Liver (tissue), 9 donors: ENCODE results near the gene MTA3. TPM values are rescaled to one million over a fixed set of nuclear protein-coding genes. Genes with fewer than 3 reads are reported as not detected.
"Not testable (repeated sequence)": the region's sequence is repeated elsewhere in the genome, so short reads cannot be mapped to it uniquely, and the experiment has no call there.

Experiments used
- DNase-seq: peaks from one replicate; pipeline ENCODE4 v3.0.0-alpha.2; 2017; ENCODE audit warnings: low spot score
- H3K27ac ChIP-seq, 2 donors: one replicate each; pipeline ENCODE4 v1.7.0; 2013; ENCODE audit warnings: inconsistent platforms in 2 of 2, low read length in 2 of 2, control low read depth in 1 of 2, low read depth in 1 of 2, mild to moderate bottlenecking in 1 of 2
- H3K27me3 ChIP-seq, 4 donors: one replicate each; pipeline versions ENCODE4 v1.6.1 to v1.7.0; 2013; ENCODE audit warnings: low read length in 3 of 4, inconsistent platforms in 1 of 4, mild to moderate bottlenecking in 1 of 4, moderate library complexity in 1 of 4; ENCODE audit not compliant: control insufficient read depth in 4 of 4, insufficient read depth in 4 of 4
- H3K36me3 ChIP-seq, 4 donors: one replicate each; pipeline versions ENCODE4 v1.6.1 to v1.7.0; 2013; ENCODE audit warnings: low read length in 3 of 4, mild to moderate bottlenecking in 3 of 4, low read depth in 1 of 4, moderate library complexity in 1 of 4; ENCODE audit not compliant: control insufficient read depth in 4 of 4, insufficient read depth in 3 of 4
- H3K4me1 ChIP-seq, 4 donors: one replicate each; pipeline versions ENCODE4 v1.6.1 to v1.7.0; 2013; ENCODE audit warnings: low read length in 3 of 4, mild to moderate bottlenecking in 3 of 4, moderate library complexity in 1 of 4; ENCODE audit not compliant: control insufficient read depth in 4 of 4, insufficient read depth in 4 of 4
- H3K4me3 ChIP-seq, 3 donors: one replicate each; pipeline versions ENCODE4 v1.6.1 to v1.7.0; 2013; ENCODE audit warnings: low read length in 3 of 3, control low read depth in 1 of 3, low read depth in 1 of 3, mild to moderate bottlenecking in 1 of 3
- H3K9ac ChIP-seq, 2 donors: one replicate each; pipeline ENCODE4 v1.7.0; 2013; ENCODE audit warnings: low read length in 2 of 2, mild to moderate bottlenecking in 2 of 2, moderate library complexity in 2 of 2, control low read depth in 1 of 2, low read depth in 1 of 2
- H3K9me3 ChIP-seq, 4 donors: one replicate each; pipeline versions ENCODE4 v1.6.1 to v1.7.0; 2013; ENCODE audit warnings: low read length in 3 of 4; ENCODE audit not compliant: control insufficient read depth in 4 of 4
- ATF3 ChIP-seq: IDR thresholded peaks from 2 replicates; pipeline ENCODE4 v1.6.1; 2016; ENCODE audit warnings: antibody characterized with exemption
- CTCF ChIP-seq: fragments of 150-350 bp; IDR thresholded peaks from 2 replicates; pipeline ENCODE4 v1.5.1; 2017; ENCODE audit warnings: improper control_type of control experiment, low read depth, low read length; ENCODE audit not compliant: missing input control
- EGR1 ChIP-seq, 2 donors: IDR thresholded peaks; 2 replicates each; pipeline ENCODE4 v1.6.1; 2016 to 2018; ENCODE audit warnings: antibody characterized with exemption in 2 of 2, low read depth in 2 of 2
- FOXA1 ChIP-seq: IDR thresholded peaks from 2 replicates; pipeline ENCODE4 v1.6.1; 2016; ENCODE audit warnings: antibody characterized with exemption
- FOXA2 ChIP-seq: IDR thresholded peaks from 2 replicates; pipeline ENCODE4 v1.6.1; 2016; ENCODE audit warnings: antibody characterized with exemption
- GABPA ChIP-seq, 2 donors: IDR thresholded peaks in 1 of 2; conservative IDR thresholded peaks in 1 of 2; 2 replicates each; pipeline ENCODE4 v1.6.1; 2016; ENCODE audit warnings: antibody characterized with exemption in 2 of 2, mild to moderate bottlenecking in 1 of 2, moderate library complexity in 1 of 2
- HNF4A ChIP-seq, 2 donors: conservative IDR thresholded peaks; 2 replicates each; pipeline ENCODE4 v1.6.1; 2016; ENCODE audit warnings: antibody characterized with exemption in 2 of 2, mild to moderate bottlenecking in 2 of 2
- HNF4G ChIP-seq: IDR thresholded peaks from 2 replicates; pipeline ENCODE4 v1.6.1; 2016; ENCODE audit warnings: antibody characterized with exemption
- JUND ChIP-seq, 2 donors: IDR thresholded peaks; 2 replicates each; pipeline ENCODE4 v1.6.1; 2016; ENCODE audit warnings: antibody characterized with exemption in 2 of 2
- MAX ChIP-seq: IDR thresholded peaks from 2 replicates; pipeline ENCODE4 v1.6.1; 2016; ENCODE audit warnings: antibody characterized with exemption
- NR2F2 ChIP-seq: IDR thresholded peaks from 2 replicates; pipeline ENCODE4 v1.6.1; 2016; ENCODE audit warnings: antibody characterized with exemption
- RAD21 ChIP-seq, 2 donors: IDR thresholded peaks; 2 replicates each; pipeline ENCODE4 v1.6.1; 2016; ENCODE audit warnings: antibody characterized with exemption in 2 of 2, mild to moderate bottlenecking in 2 of 2
- REST ChIP-seq: IDR thresholded peaks from 2 replicates; pipeline ENCODE4 v1.6.1; 2016; ENCODE audit warnings: antibody characterized with exemption, mild to moderate bottlenecking
- RXRA ChIP-seq, 2 donors: IDR thresholded peaks; 2 replicates each; pipeline ENCODE4 v1.6.1; 2017 to 2018; ENCODE audit warnings: antibody characterized with exemption in 2 of 2, mild to moderate bottlenecking in 1 of 2
- TAF1 ChIP-seq: conservative IDR thresholded peaks from 2 replicates; pipeline ENCODE4 v1.6.1; 2016; ENCODE audit warnings: antibody characterized with exemption, mild to moderate bottlenecking
- YY1 ChIP-seq: IDR thresholded peaks from 2 replicates; pipeline ENCODE4 v1.6.1; 2016; ENCODE audit warnings: antibody characterized with exemption, mild to moderate bottlenecking
- ZBTB33 ChIP-seq: IDR thresholded peaks from 2 replicates; pipeline ENCODE4 v1.6.1; 2016; ENCODE audit warnings: antibody characterized with exemption
- WGBS: extraction: QIAGEN DNeasy Blood & Tissue Kit; methylation state at CpG from one replicate; pipeline ENCODE4 v1.1.7; 2013; 5-methylcytosine and 5-hydroxymethylcytosine counted together
- polyA plus RNA-seq, 2 donors: library from polyadenylated mRNA; stranded (reverse) in 1 of 2; unstranded in 1 of 2; fragments of 200-250 nt in 1 of 2; fragments of >200 nt in 1 of 2; fragmentation: Nextera tagmentation in 1 of 2; extraction: Ambion mirVana in 1 of 2; gene quantifications; one replicate each; pipeline versions ENCODE4 v1.2.1 to v1.2.3, GENCODE V29; 2013 to 2015
- total RNA-seq, 2 donors: library from RNA; depleted of rRNA; stranded (reverse); fragments of >200 nt; gene quantifications; one replicate each; pipeline ENCODE4 v1.2.3, GENCODE V29; 2014
- donor health status: healthy.
- donor health status: healthy.
- donor health status: healthy.
- donor health status: healthy.
- donor health status: healthy.

The MTA3 gene
- total and polyA plus RNA-seq, 4 donors: 5.5 to 10.3 (median 6.8) TPM

GRCh38 chr2:42602876-42603219 lies 34.4 kb downstream of the MTA3 start:
- no peak overlapping the region for H3K4me3 ChIP-seq
- no peak for DNase-seq
- 86% methylated on average over 3 of the region's 3 CpGs for WGBS

GRCh38 chr2:42604341-42604867 lies 36.0 kb downstream of the MTA3 start:
- DNase-seq, H3K9ac ChIP-seq, H3K36me3 ChIP-seq, H3K27ac ChIP-seq, H3K4me3 ChIP-seq, H3K4me1 ChIP-seq, H3K27me3 ChIP-seq, H3K9me3 ChIP-seq: not testable (repeated sequence)
- WGBS: 82% methylated on average over 6 of the region's 6 CpGs

More at GRCh38 chr2:42602876-42603219, 34.4 kb downstream of the MTA3 start:
- H3K9me3 ChIP-seq: no peaks in the 10 kb centered on the region
- no peak overlapping the region for H3K9ac ChIP-seq
- H3K27ac ChIP-seq: no peak overlapping the region
- H3K27me3 ChIP-seq: no peaks in the 10 kb centered on the region
- H3K36me3 ChIP-seq: no peaks in the 10 kb centered on the region
- H3K4me1 ChIP-seq: peaks cover 0 to 2% (median 0%) of the 10 kb centered on the region in 4 donors
- TF ChIP-seq RXRA (IDR thresholded peaks at IDR 0.05) (no peak), ATF3 (no peak), FOXA2 (no peak), RAD21 (IDR thresholded peaks at IDR 0.05) (no peak), HNF4A (conservative IDR thresholded peaks at IDR 0.05) (no peak), HNF4G (no peak), TAF1 (no peak), FOXA1 (no peak), JUND (IDR thresholded peaks at IDR 0.05) (no peak), GABPA (IDR thresholded peaks at IDR 0.05 in 1 of 2, conservative IDR thresholded peaks at IDR 0.05 in 1 of 2) (no peak), YY1 (no peak), CTCF (no peak), NR2F2 (no peak), EGR1 (IDR thresholded peaks at IDR 0.05; ENCODE audit: low read depth in 2 of 2) (no peak), ZBTB33 (no peak), MAX (no peak), REST (no peak)

GRCh38 chr2:42606166-42606565 lies 37.7 kb downstream of the MTA3 start:
- DNase-seq, H3K4me3 ChIP-seq, H3K4me1 ChIP-seq, H3K36me3 ChIP-seq, H3K9me3 ChIP-seq, H3K27me3 ChIP-seq, H3K9ac ChIP-seq, H3K27ac ChIP-seq: not testable (repeated sequence)
- 97% methylated on average over 28 of the region's 33 CpGs for WGBS
